HUES6 (cell line): ENCODE results near the gene ZNHIT6.
"Not testable (repeated sequence)": the region's sequence is repeated elsewhere in the genome, so short reads cannot be mapped to it uniquely, and the experiment has no call there.

Experiments
- H3K27ac ChIP-seq: 2 replicates; pipeline ENCODE4 v1.7.0; 2013; ENCODE audit warnings: low read depth, mild to moderate bottlenecking, low read length, inconsistent platforms
- H3K27me3 ChIP-seq: 2 replicates; pipeline ENCODE4 v1.6.1; 2013; ENCODE audit warnings: low read length; ENCODE audit not compliant: control insufficient read depth, insufficient read depth
- H3K36me3 ChIP-seq: 2 replicates; pipeline ENCODE4 v1.6.1; 2013; ENCODE audit warnings: low read length; ENCODE audit not compliant: control insufficient read depth, insufficient read depth
- H3K4me1 ChIP-seq: 2 replicates; pipeline ENCODE4 v1.6.1; 2013; ENCODE audit warnings: low read length; ENCODE audit not compliant: control insufficient read depth, insufficient read depth
- H3K4me3 ChIP-seq: 2 replicates; pipeline ENCODE4 v1.5.1; 2013; ENCODE audit warnings: low read depth, low read length
- H3K9ac ChIP-seq: one replicate; pipeline ENCODE4 v1.6.1; 2013; ENCODE audit warnings: mild to moderate bottlenecking, low read length
- H3K9me3 ChIP-seq: 2 replicates; pipeline ENCODE4 v1.6.1; 2013; ENCODE audit warnings: low read depth, low read length; ENCODE audit not compliant: control insufficient read depth, insufficient read depth

ZNHIT6 gene

DNA sequence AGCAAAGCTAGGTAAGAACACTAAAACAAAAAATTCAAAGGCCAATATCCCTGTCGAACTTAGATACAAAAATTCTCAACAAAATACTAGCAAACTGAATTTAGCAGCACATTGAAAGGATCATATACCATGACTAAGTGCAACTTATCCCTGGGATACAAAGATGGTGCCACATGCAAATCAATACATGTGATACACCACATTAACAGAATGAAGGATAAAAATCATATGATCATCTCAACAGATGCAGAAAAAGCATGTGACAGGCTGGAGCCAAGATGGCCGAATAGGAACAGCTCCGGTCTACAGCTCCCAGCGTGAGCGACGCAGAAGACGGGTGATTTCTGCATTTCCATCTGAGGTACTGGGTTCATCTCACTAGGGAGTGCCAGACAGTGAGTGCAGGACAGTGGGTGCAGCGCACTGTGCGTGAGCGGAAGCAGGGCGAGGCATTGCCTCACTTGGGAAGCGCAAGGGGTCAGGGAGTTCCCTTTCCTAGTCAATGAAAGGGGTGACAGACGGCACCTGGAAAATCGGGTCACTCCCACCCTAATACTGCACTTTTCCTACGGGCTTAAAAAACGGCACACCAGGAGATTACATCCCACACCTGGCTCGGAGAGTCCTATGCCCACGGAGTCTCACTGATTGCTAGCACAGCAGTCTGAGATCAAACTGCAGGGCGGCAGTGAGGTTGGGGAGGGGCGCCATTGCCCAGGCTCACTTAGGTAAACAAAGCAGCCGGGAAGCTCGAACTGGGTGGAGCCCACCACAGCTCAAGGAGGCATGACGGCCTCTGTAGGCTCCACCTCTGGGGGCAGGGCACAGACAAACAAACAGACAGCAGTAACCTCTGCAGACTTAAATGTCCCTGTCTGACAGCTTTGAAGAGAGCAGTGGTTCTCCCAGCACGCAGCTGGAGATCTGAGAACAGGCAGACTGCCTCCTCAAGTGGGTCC, 66.4 kb downstream of the ZNHIT6 start:
- not testable (repeated sequence) for H3K27ac ChIP-seq, H3K27me3 ChIP-seq, H3K4me1 ChIP-seq
- H3K9ac ChIP-seq: peak overlapping the region; percentile 27
- peaks cover 23% of the 10 kb centered on the region for H3K9me3 ChIP-seq
- peaks cover 13% of the 10 kb centered on the region for H3K36me3 ChIP-seq
- peak overlapping the region; percentile 59 for H3K4me3 ChIP-seq

DNA sequence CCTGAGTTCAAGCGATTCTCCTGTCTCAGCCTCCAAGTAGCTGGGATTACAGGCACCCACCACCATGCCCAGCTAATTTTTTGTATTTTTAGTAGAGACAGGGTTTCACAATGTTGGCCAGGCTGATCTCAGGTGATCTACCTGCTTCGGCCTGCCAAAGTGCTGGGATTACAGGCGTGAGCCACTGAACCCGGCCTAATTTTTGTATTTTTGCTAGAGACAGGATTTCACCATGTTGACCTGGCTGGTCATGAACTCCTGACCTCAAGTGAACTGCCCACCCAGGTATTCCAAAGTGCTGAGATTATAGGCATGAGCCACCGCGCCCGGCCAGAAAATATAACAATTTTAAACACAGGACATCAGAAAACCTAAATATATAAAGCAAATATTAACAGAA, 68.3 kb downstream of the ZNHIT6 start:
- H3K9me3 ChIP-seq: peaks cover 25% of the 10 kb centered on the region
- peaks cover 16% of the 10 kb centered on the region for H3K36me3 ChIP-seq
- H3K4me1 ChIP-seq, H3K27me3 ChIP-seq, H3K4me3 ChIP-seq, H3K27ac ChIP-seq, H3K9ac ChIP-seq: not testable (repeated sequence)

DNA sequence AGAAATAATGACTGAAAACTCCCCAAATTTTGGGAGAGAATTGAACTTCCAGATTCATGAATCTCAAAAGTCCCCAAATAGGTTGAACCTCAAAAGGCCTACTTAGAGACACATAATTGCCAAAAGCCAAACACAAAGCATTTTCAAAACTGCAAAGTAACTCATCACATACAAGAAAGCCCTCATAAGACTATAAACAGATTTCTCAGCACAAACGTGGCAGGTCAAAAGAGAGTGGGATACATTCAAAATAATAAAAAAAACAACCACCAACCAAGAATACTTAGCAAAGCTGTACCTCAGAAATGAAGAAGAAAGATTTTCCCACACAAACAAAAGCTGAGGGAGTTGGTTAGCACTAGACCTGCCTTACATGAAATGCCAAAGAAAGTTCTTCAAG, 69.8 kb downstream of the ZNHIT6 start:
- Histone ChIP-seq H3K4me1 (no peaks in the 10 kb centered on the region), H3K4me3 (no peak overlapping the region), H3K36me3 (peaks cover 16% of the 10 kb centered on the region), H3K27ac (no peak overlapping the region), H3K9ac (no peak overlapping the region), H3K27me3 (no peaks in the 10 kb centered on the region), H3K9me3 (peaks cover 25% of the 10 kb centered on the region)

DNA sequence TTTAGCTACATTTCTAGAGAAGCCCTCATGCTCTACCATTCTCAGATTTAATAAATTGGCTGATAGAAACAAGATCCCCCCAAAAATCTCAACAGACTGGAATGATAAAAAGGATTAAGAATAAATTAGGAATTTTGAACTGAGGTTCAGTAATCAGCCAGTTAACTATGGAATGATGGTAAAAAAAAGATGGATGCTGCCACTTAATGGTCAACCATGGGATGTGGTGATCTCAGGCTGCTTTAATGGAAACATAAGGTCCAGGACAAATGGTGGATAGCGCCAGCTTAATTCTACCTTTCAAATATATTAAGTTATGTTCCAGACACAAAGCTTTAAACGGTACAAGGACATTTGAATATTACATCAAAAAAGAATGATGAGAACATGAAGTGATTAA, 77.7 kb downstream of the ZNHIT6 start:
- Histone ChIP-seq H3K4me3 (no peak overlapping the region), H3K27ac (no peak overlapping the region), H3K36me3 (no peaks in the 10 kb centered on the region), H3K9me3 (no peaks in the 10 kb centered on the region), H3K9ac (no peak overlapping the region), H3K4me1 (peaks cover 15% of the 10 kb centered on the region), H3K27me3 (no peaks in the 10 kb centered on the region)

DNA sequence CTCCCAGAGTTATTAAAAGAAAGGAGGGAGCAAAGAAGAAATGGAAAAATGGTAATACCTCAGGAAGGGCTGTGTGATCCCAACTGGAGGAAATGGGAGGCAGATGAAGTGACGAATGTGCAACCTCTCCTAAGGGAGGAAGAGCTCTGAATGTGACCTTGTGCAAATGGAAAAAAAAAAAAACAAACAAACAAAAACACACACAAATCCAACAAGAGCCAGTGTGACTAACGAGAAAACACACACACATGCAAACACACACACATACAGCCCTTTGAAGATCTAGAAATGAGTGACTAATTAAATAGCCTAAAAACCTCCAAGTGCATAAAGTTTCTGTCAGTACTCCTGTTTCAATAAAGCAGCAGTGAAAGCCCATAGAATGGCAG, 78.7 kb downstream of the ZNHIT6 start:
- Histone ChIP-seq H3K9me3 (no peaks in the 10 kb centered on the region), H3K9ac (peak overlapping the region; percentile 58), H3K27me3 (no peaks in the 10 kb centered on the region), H3K4me1 (peaks cover 15% of the 10 kb centered on the region), H3K4me3 (no peak overlapping the region), H3K27ac (peak overlapping the region; percentile 56; the same call in 1 of the 2 replicates), H3K36me3 (no peaks in the 10 kb centered on the region)

DNA sequence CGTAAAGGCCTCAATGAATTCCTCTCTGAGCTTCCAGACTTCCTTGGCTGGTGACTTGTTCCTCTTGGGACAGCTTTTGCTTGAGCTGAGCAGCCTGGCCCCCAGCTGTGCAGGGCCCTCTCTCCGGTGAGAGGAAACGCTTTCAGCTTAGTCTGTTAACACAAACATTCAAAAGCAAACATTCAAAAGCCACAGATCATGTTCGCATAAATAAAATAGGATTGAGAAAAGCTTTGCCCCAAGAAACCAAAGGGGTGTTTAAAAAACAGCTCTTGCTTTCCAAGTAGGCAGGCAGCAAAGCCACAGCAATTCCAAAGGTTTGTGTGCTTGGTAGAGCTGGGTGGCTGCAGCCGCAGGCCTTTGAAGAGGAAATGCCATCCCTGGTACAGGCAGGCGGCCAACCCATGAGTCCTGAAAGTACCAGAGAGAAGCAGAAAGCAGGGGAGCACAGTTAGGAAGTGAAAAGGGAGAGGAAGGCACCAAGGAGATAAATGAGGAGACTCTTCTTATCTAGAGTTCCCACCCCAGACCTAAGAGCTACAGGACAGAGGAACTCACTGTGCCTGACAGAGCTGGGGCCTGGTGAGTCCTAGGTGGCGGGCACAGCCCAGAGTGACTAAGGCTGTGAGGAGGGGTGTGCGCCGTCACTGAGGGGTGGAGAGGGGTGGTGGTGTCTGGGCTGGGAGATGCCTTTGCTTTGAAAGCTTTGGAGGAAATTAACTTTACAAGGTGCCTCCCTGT, 79.3 kb downstream of the ZNHIT6 start:
- H3K27ac ChIP-seq: peak overlapping the region; percentile 56
- peaks cover 15% of the 10 kb centered on the region for H3K4me1 ChIP-seq
- no peaks in the 10 kb centered on the region for H3K9me3 ChIP-seq
- H3K4me3 ChIP-seq: no peak overlapping the region; the same call in 1 of the 2 replicates
- H3K36me3 ChIP-seq: no peaks in the 10 kb centered on the region
- peak overlapping the region; percentile 58 for H3K9ac ChIP-seq
- no peaks in the 10 kb centered on the region for H3K27me3 ChIP-seq

DNA sequence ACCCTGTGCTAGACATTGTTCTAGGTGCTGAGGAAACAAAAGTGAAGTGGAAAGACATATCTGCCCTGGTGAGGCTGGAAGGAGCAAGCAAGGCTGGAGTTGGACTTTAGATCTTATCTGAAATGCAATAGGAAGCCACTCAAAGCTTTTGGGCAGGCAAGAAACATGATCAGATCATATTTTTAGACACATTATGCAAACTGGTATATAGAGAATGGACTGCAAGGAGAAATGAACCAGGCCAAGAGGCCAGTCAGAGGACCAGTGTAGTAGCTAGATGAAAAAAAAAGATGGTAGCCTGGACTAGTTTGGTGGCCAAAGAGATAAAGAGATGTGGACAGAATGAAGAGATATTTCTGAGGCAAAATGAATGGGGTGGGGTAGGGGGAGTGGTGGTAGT, 81.4 kb downstream of the ZNHIT6 start:
- no peak overlapping the region for H3K9ac ChIP-seq
- no peak overlapping the region for H3K27ac ChIP-seq
- H3K27me3 ChIP-seq: no peaks in the 10 kb centered on the region
- H3K9me3 ChIP-seq: peaks cover 13% of the 10 kb centered on the region
- H3K36me3 ChIP-seq: peaks cover 5% of the 10 kb centered on the region; the same call in 1 of the 2 replicates
- H3K4me1 ChIP-seq: peaks cover 15% of the 10 kb centered on the region
- no peak overlapping the region for H3K4me3 ChIP-seq

DNA sequence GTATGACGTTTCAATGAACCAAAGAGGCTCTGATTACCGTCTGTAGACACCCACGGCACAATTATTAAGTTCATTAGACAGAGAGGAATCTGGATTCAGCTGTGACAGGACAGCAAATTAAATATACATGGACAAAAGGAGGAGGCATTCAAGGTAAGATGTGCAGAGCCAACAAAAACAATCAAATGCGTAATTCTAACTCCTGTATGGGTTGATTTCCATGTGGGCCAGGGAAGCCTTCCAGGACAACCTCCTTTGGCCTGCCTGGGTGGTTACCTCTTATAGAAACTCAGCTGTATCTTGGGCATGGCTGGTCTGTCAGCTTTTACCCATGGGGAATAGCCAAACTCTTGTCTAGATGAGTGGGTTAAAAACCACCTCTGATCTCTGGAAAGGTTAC, 83.9 kb downstream of the ZNHIT6 start:
- peaks cover 10% of the 10 kb centered on the region for H3K4me1 ChIP-seq
- H3K36me3 ChIP-seq: peaks cover 5% of the 10 kb centered on the region; the same call in 1 of the 2 replicates
- H3K27ac ChIP-seq: no peak overlapping the region
- no peak overlapping the region for H3K9ac ChIP-seq
- H3K4me3 ChIP-seq: no peak overlapping the region
- H3K27me3 ChIP-seq: no peaks in the 10 kb centered on the region
- H3K9me3 ChIP-seq: peaks cover 25% of the 10 kb centered on the region

DNA sequence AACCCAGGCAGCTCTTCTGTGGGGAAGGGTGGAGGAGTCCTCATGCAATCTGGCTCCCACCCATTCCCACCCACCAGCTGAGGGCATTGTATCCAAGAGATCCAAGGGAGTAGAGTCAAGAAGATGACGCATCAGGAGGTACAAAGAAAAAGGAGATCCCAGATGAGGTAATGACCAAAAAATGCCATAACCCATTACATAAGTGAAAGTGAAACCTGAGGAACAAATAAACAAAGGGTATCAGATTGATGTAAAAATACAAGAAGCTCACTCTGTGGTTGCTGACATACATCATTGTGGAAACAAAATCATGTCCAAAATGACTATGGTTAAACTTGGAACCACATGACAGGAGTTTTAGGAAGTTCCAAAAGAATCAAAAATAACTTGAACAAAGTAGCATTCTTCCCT, 85.2 kb downstream of the ZNHIT6 start:
- Histone ChIP-seq H3K27ac (no peak overlapping the region), H3K4me3 (no peak overlapping the region), H3K9ac (no peak overlapping the region), H3K27me3 (no peaks in the 10 kb centered on the region), H3K9me3 (peaks cover 25% of the 10 kb centered on the region), H3K36me3 (peaks cover 5% of the 10 kb centered on the region; the same call in 1 of the 2 replicates), H3K4me1 (no peaks in the 10 kb centered on the region; the same call in 1 of the 2 replicates)

DNA sequence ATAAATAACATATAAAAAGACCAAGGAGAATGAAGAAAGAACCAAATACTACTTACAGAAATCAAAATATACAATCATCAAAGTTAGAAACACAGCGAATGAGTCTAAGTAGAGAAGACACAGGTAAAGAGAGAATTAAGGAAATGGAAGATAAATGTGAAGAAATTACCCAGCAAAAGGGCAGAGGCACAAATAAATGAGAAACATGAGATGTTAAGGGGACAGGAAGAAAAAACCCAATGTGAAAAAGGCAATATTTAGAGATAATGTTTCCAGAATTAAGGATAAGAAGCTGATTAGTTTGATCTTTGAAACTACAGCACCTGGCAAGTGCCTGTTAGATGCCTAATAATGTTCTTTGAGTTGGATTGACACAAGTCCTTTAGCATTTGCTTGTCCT, 86.8 kb downstream of the ZNHIT6 start:
- H3K36me3 ChIP-seq: peaks cover 5% of the 10 kb centered on the region; the same call in 1 of the 2 replicates
- H3K4me1 ChIP-seq: peaks cover 2% of the 10 kb centered on the region; the same call in 1 of the 2 replicates
- no peak overlapping the region for H3K27ac ChIP-seq
- no peaks in the 10 kb centered on the region for H3K27me3 ChIP-seq
- H3K4me3 ChIP-seq: no peak overlapping the region
- H3K9ac ChIP-seq: no peak overlapping the region
- H3K9me3 ChIP-seq: peaks cover 25% of the 10 kb centered on the region

DNA sequence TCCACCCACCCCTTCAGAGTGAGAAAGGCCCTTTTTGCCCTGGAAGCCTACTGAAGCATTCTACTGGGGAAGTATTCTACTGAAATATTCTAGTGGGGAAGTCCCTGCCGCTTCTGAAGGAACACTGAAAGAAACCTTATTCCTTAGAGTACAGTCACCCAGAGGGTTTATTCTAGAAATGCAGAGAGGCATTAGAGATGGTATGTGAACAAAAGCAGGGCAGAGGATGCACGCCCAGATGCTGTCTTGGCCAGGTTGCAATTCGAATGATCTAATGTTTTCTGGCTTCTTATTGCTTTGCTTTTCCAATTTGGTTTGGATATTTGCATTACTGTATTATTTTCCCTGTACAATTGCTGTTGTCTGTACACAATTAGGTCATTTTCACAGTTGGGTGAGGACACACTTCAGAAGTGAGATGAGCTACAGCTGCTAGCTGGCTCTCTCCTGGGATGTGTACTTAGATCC, 90.6 kb downstream of the ZNHIT6 start:
- Histone ChIP-seq H3K9ac (no peak overlapping the region), H3K36me3 (no peaks in the 10 kb centered on the region), H3K4me3 (no peak overlapping the region), H3K27ac (no peak overlapping the region), H3K4me1 (peaks cover 10% of the 10 kb centered on the region), H3K27me3 (no peaks in the 10 kb centered on the region), H3K9me3 (peaks cover 20% of the 10 kb centered on the region)
